Right atrium auricular region (tissue), 2 donors: Measurements from ENCODE around the gene UCKL1. TPM values are rescaled to one million over a fixed set of nuclear protein-coding genes. Genes with fewer than 3 reads are reported as not detected.

Source experiments
- DNase-seq: peaks from one replicate; pipeline ENCODE4 v3.0.0-alpha.2; 2019; ENCODE audit warnings: low spot score
- H3K27ac ChIP-seq, 2 donors: fragments of 200-600 bp; sonication (generic); 1 replicate in 1 of 2; 2 replicates in 1 of 2; pipeline ENCODE4 v1.5.1; 2016 to 2019
- H3K27me3 ChIP-seq, 2 donors: fragments of 200-600 bp; sonication (generic); one replicate each; pipeline versions ENCODE4 v1.5.1 to v1.6.0; 2017 to 2019
- H3K36me3 ChIP-seq: fragments of 200-600 bp; sonication (generic); one replicate; pipeline ENCODE4 v1.5.1; 2016
- H3K4me1 ChIP-seq, 2 donors: fragments of 200-600 bp; sonication (generic); one replicate each; pipeline versions ENCODE4 v1.5.1 to v1.6.0; 2017 to 2019
- H3K4me3 ChIP-seq, 2 donors: fragments of 200-600 bp; sonication (generic); 1 replicate in 1 of 2; 2 replicates in 1 of 2; pipeline ENCODE4 v1.5.1; 2017 to 2019; ENCODE audit warnings: mild to moderate bottlenecking in 1 of 2, moderate library complexity in 1 of 2
- H3K9me3 ChIP-seq, 2 donors: fragments of 200-600 bp; sonication (generic); one replicate each; pipeline ENCODE4 v1.5.1; 2019
- total RNA-seq, 2 donors: library from RNA; depleted of rRNA; stranded (reverse); fragments of >200 nt; gene quantifications; one replicate each; pipeline ENCODE4 v1.1.0, GENCODE V29; 2016
- TF ChIP-seq, protein P1 (sequence below), 2 donors: fragments of 200-600 bp; sonication (generic); IDR thresholded peaks; one replicate each; pipeline ENCODE4 v1.5.1; 2019; ENCODE audit warnings: antibody characterized with exemption in 2 of 2

The UCKL1 gene
- total RNA-seq, 2 donors from 2014 or later = 25.9 to 27.6 TPM

DNA sequence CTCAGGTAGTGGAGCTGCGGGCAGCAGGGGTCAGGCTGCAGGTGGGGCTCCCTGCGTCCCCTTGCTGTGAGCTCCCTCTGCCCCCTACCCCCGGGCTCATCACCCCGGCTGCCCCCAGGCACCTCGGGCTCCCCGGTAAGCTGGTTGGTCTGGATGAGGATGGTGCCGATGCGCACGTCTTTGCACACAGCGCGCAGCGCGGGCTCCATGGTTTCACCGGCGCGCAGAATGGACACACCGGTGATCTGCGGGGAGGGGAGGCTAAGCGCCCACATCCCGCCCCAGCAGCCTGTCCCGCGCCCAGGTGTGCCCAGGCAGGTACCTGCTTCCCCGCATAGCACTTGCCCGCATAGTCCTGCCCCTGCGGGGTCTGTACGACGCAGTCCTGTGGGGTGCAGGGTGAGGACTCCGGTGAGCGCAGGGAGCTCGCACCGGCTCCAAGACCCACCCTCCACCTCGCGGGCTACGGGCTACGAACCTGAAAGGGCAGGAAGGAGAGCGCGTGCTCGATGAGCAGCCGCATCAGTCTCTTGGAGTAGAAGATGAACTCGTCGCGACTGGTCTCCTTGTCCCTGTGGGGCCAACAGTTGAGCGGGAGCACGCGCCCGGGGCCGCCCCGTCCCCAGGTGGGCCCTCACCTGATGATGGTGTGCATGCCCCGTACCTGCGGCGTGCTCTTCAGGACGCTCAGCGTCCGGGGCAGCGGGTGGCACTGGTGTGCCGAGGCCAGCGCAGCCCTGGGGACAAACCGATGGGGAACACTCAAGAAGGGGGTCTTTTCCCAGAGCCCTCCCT lies 15.5 kb downstream of the UCKL1 start:
- no peaks in the 10 kb centered on the region for H3K9me3 ChIP-seq
- TF ChIP-seq, protein P1, sequence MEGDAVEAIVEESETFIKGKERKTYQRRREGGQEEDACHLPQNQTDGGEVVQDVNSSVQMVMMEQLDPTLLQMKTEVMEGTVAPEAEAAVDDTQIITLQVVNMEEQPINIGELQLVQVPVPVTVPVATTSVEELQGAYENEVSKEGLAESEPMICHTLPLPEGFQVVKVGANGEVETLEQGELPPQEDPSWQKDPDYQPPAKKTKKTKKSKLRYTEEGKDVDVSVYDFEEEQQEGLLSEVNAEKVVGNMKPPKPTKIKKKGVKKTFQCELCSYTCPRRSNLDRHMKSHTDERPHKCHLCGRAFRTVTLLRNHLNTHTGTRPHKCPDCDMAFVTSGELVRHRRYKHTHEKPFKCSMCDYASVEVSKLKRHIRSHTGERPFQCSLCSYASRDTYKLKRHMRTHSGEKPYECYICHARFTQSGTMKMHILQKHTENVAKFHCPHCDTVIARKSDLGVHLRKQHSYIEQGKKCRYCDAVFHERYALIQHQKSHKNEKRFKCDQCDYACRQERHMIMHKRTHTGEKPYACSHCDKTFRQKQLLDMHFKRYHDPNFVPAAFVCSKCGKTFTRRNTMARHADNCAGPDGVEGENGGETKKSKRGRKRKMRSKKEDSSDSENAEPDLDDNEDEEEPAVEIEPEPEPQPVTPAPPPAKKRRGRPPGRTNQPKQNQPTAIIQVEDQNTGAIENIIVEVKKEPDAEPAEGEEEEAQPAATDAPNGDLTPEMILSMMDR (IDR thresholded peaks at IDR 0.05) = no peak
- H3K27me3 ChIP-seq = no peaks in the 10 kb centered on the region
- H3K4me1 ChIP-seq = peaks cover 0 to 27% of the 10 kb centered on the region in 2 donors
- H3K36me3 ChIP-seq = peaks cover 78% of the 10 kb centered on the region
- no peak for DNase-seq
- no peak overlapping the region for H3K4me3 ChIP-seq
- no peak overlapping the region for H3K27ac ChIP-seq

DNA sequence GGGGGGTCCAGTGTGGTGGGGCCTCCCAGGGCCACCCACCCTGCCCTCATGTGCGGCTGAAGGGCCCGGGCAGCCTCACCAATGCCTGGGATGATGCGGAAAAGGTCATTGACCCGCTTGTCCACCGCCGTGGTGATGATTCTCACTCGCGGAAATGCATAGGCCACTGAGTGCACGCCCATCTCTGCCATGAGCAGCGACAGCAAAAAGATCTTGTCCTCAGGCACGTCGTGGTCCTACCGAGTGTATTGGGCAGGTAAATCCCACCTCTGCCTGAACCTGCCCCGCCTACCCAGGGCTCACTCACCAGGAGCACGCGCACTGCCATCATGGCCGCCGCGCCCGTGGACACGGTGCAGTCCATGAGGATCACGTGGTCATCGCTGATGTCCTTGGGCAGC lies 16.1 kb downstream of the UCKL1 start:
- Histone ChIP-seq H3K9me3 (no peaks in the 10 kb centered on the region), H3K4me3 (no peak overlapping the region), H3K36me3 (peaks cover 78% of the 10 kb centered on the region), H3K27ac (no peak overlapping the region), H3K27me3 (no peaks in the 10 kb centered on the region), H3K4me1 (peaks cover 0 to 21% of the 10 kb centered on the region in 2 donors)
- TF ChIP-seq, protein P1 (IDR thresholded peaks at IDR 0.05) = no peak
- no peak for DNase-seq

DNA sequence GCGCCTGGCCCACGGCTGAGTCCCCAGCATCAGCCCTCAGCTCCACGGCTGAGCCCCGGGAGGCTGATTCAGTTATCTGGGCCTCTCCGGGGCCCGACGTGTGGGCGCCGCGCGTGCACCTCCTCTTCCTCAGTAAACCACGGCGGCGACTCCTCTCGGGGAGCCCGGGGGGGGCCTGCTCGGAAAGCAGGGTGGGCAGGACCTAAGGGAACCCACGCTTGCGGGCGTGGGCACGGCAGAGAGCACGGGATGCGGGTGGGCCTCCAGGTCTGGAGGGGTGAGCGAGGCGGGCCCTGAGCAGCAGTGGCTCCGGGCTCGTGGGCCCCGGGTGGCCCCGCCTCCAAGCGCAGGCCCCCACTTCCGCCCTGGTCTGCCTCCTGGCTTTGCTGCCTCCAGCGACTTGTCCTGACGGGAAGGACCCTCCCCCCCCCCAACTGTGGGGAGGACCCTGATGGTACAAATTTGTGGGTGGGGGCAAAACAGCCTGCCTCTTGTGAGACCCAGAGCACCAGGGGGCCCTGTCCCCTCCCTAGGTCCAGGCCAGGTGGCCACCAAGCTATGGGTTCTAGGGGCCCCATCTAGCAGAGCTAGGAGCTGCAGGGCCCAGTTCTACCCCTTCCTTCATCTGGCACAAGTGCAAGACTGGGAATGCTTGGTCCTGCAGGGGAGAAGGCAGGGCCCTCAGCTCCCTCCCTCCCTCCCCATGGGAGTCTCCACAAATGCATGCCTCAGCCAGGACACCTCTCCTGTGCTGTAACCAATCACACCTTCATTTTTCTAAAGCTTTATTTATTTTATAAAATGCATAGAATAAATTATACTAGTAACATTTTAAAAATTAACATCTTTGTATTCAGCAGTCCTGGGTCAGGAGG lies 16.9 kb downstream of the UCKL1 start:
- Histone ChIP-seq H3K27me3 (no peaks in the 10 kb centered on the region), H3K36me3 (peaks cover 75% of the 10 kb centered on the region), H3K4me3 (no peak overlapping the region), H3K4me1 (peaks cover 0 to 16% of the 10 kb centered on the region in 2 donors), H3K9me3 (no peaks in the 10 kb centered on the region), H3K27ac (no peak overlapping the region)
- TF ChIP-seq, protein P1 (IDR thresholded peaks at IDR 0.05) = no peak
- no peak for DNase-seq

DNA sequence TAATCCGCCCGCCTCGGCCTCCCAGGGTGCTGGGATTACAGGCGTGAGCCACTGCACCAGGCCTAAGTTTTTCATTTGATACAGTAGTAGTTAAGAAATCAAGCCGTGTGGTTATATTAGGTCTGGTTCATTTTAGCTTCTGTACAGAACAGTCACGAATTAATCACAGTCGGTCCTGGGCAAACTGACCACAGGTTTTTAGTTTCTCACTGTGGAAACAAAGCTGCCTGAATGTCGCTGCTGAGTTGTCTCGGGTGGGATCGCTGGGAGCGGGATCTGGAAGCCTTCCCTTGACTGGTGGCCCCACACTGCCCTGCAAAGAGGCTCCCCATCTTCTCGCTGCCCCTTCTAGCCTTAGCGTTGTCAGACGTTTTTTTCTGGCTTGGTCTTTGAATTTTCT lies 18.6 kb downstream of the UCKL1 start:
- no peaks in the 10 kb centered on the region for H3K27me3 ChIP-seq
- no peak for DNase-seq
- no peak overlapping the region for H3K27ac ChIP-seq
- H3K9me3 ChIP-seq = no peaks in the 10 kb centered on the region
- TF ChIP-seq, protein P1 (IDR thresholded peaks at IDR 0.05) = no peak
- H3K36me3 ChIP-seq = peaks cover 63% of the 10 kb centered on the region
- H3K4me3 ChIP-seq = no peak overlapping the region
- peaks cover 0 to 17% of the 10 kb centered on the region in 2 donors for H3K4me1 ChIP-seq

DNA sequence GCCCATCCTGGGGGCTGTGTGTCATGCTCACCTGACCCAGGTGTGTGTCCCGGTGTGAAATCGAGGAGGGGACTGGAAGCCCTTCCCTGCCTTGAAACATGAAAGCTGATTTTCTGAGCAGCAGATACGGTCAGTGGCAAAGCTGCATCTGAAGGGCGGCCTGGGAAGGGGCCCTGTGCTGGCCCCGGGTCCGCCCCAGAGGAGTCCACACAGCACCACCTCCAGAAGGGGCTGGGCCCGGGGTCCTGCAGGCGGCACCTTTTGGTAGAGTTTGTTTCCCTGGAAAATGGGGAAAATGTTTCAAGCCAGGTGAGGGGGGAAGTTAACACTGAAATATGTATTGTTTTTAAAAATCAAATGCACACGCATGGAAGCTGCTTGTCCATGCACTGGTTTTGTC lies 20.8 kb downstream of the UCKL1 start:
- H3K27me3 ChIP-seq = no peaks in the 10 kb centered on the region
- H3K36me3 ChIP-seq = peaks cover 71% of the 10 kb centered on the region
- peaks cover 0 to 13% of the 10 kb centered on the region in 2 donors for H3K4me1 ChIP-seq
- H3K27ac ChIP-seq = no peak overlapping the region
- TF ChIP-seq, protein P1 (IDR thresholded peaks at IDR 0.05) = no peak
- no peaks in the 10 kb centered on the region for H3K9me3 ChIP-seq
- DNase-seq = no peak
- no peak overlapping the region for H3K4me3 ChIP-seq
